ENCODE measurements around the gene EYS. TPM values are rescaled to one million over a fixed set of nuclear protein-coding genes. Genes with fewer than 3 reads are reported as not detected.

The EYS gene
- total RNA-seq, 1 donor from 2014 or later, result 0.08 TPM

- no peaks in the 10 kb centered on the region for H3K36me3 ChIP-seq
- no peaks in the 10 kb centered on the region for H3K9me3 ChIP-seq (replicated peaks)
- no peaks in the 10 kb centered on the region for H3K4me1 ChIP-seq
- intact Hi-C loops (cut with micrococcal nuclease), result no loop called here
- H3K27me3 ChIP-seq (ENCODE audit: low read depth), result no peaks in the 10 kb centered on the region
- TF ChIP-seq CTCF (IDR thresholded peaks at IDR 0.05; ENCODE audit: borderline replicate concordance), result no peak
- no peak overlapping the region for H3K4me3 ChIP-seq
- no peak overlapping the region for H3K27ac ChIP-seq (replicated peaks)
- no peak for DNase-seq
Measured at GRCh38 chr6:65000815-65001214, 706.2 kb downstream of the EYS start.

- no peak for DNase-seq
- Histone ChIP-seq H3K36me3 (no peaks in the 10 kb centered on the region), H3K9me3 (replicated peaks) (no peaks in the 10 kb centered on the region), H3K4me1 (no peaks in the 10 kb centered on the region), H3K27ac (replicated peaks) (no peak overlapping the region), H3K27me3 (ENCODE audit: low read depth) (no peaks in the 10 kb centered on the region), H3K4me3 (no peak overlapping the region)
- no peak for TF ChIP-seq CTCF (IDR thresholded peaks at IDR 0.05; ENCODE audit: borderline replicate concordance)
- intact Hi-C loops (cut with micrococcal nuclease), result no loop called here
Measured at GRCh38 chr6:64998204-64998603, 708.8 kb downstream of the EYS start.

GRCh38 chr6:64996301-64996700, 710.7 kb downstream of the EYS start:
- no peak for DNase-seq
- no peaks in the 10 kb centered on the region for H3K27me3 ChIP-seq (ENCODE audit: low read depth)
- intact Hi-C loops (cut with micrococcal nuclease), result no loop called here
- no peak overlapping the region for H3K27ac ChIP-seq (replicated peaks)
- H3K4me3 ChIP-seq, result no peak overlapping the region
- no peak for TF ChIP-seq CTCF (IDR thresholded peaks at IDR 0.05; ENCODE audit: borderline replicate concordance)
- H3K9me3 ChIP-seq (replicated peaks), result no peaks in the 10 kb centered on the region
- H3K4me1 ChIP-seq, result no peaks in the 10 kb centered on the region
- H3K36me3 ChIP-seq, result no peaks in the 10 kb centered on the region

GRCh38 chr6:64990652-64991304, 716.2 kb downstream of the EYS start:
- intact Hi-C loops (cut with micrococcal nuclease), result no loop called here
- H3K27ac ChIP-seq (replicated peaks), result no peak overlapping the region
- no peaks in the 10 kb centered on the region for H3K9me3 ChIP-seq (replicated peaks)
- no peaks in the 10 kb centered on the region for H3K4me1 ChIP-seq
- no peak for TF ChIP-seq CTCF (IDR thresholded peaks at IDR 0.05; ENCODE audit: borderline replicate concordance)
- DNase-seq, result no peak
- H3K4me3 ChIP-seq, result no peak overlapping the region
- no peaks in the 10 kb centered on the region for H3K36me3 ChIP-seq
- no peaks in the 10 kb centered on the region for H3K27me3 ChIP-seq (ENCODE audit: low read depth)

GRCh38 chr6:64988148-64988547, 718.9 kb downstream of the EYS start:
- H3K9me3 ChIP-seq (replicated peaks), result no peaks in the 10 kb centered on the region
- no peak for TF ChIP-seq CTCF (IDR thresholded peaks at IDR 0.05; ENCODE audit: borderline replicate concordance)
- intact Hi-C loops (cut with micrococcal nuclease), result no loop called here
- H3K27me3 ChIP-seq (ENCODE audit: low read depth), result no peaks in the 10 kb centered on the region
- no peak overlapping the region for H3K27ac ChIP-seq (replicated peaks)
- no peak for DNase-seq
- H3K36me3 ChIP-seq, result no peaks in the 10 kb centered on the region
- no peak overlapping the region for H3K4me3 ChIP-seq
- no peaks in the 10 kb centered on the region for H3K4me1 ChIP-seq

Measured in left ventricle myocardium inferior (tissue), 1 donor.